Measurements from ENCODE around the gene SGIP1. TPM values are rescaled to one million over a fixed set of nuclear protein-coding genes. Genes with fewer than 3 reads are reported as not detected.

SGIP1 gene
- total RNA-seq, 1 donor from 2014 or later = 32.8 TPM

DNA sequence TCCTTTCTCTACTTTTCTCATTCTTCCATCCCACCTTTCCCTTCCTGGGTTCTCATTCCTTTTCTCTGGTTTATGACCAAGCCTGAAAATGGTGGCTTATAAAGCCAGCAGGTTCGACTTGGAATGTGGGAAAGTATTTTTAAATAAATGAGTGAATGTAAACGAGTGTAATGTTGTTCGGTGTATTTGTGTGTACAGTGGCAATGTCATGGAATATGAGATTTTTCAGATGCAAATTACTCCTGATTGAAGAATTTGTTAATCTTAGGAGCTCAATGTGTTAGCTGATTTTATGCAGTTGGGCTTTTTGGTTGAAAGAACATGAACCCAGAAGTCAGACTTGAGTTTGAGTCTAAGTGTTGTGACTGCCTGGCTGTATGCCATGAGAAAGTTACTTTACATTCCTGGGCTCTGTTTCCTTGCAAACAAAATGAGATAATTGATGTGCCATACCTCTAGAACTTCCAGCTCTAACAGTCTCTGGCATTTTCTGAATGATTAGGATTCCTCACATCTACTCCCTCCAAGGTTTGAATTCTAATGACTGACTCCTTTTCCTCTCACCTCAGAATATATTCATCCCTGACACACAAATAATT is 6.6 kb downstream of the SGIP1 start:
- H3K36me3 Mint-ChIP-seq (ENCODE audit: low read depth, unreplicated experiment) = no peaks in the 10 kb centered on the region
- no peak for DNase-seq (ENCODE audit: low spot score)
- TF ChIP-seq, protein P1, sequence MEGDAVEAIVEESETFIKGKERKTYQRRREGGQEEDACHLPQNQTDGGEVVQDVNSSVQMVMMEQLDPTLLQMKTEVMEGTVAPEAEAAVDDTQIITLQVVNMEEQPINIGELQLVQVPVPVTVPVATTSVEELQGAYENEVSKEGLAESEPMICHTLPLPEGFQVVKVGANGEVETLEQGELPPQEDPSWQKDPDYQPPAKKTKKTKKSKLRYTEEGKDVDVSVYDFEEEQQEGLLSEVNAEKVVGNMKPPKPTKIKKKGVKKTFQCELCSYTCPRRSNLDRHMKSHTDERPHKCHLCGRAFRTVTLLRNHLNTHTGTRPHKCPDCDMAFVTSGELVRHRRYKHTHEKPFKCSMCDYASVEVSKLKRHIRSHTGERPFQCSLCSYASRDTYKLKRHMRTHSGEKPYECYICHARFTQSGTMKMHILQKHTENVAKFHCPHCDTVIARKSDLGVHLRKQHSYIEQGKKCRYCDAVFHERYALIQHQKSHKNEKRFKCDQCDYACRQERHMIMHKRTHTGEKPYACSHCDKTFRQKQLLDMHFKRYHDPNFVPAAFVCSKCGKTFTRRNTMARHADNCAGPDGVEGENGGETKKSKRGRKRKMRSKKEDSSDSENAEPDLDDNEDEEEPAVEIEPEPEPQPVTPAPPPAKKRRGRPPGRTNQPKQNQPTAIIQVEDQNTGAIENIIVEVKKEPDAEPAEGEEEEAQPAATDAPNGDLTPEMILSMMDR (IDR thresholded peaks at IDR 0.05; ENCODE audit: unreplicated experiment) = no peak
- H3K27me3 Mint-ChIP-seq (ENCODE audit: unreplicated experiment) = peaks cover 1% of the 10 kb centered on the region
- no peak overlapping the region for H3K27ac Mint-ChIP-seq (ENCODE audit: unreplicated experiment)
- no peaks in the 10 kb centered on the region for H3K9me3 Mint-ChIP-seq (ENCODE audit: unreplicated experiment)
- H3K4me1 Mint-ChIP-seq (ENCODE audit: unreplicated experiment) = peaks cover 7% of the 10 kb centered on the region
- no peak overlapping the region for H3K4me3 Mint-ChIP-seq (ENCODE audit: unreplicated experiment)

- DNase-seq (ENCODE audit: low spot score) = no peak
- peaks cover 7% of the 10 kb centered on the region for H3K4me1 Mint-ChIP-seq (ENCODE audit: unreplicated experiment)
- no peak overlapping the region for H3K27ac Mint-ChIP-seq (ENCODE audit: unreplicated experiment)
- no peaks in the 10 kb centered on the region for H3K9me3 Mint-ChIP-seq (ENCODE audit: unreplicated experiment)
- no peaks in the 10 kb centered on the region for H3K36me3 Mint-ChIP-seq (ENCODE audit: low read depth, unreplicated experiment)
- H3K27me3 Mint-ChIP-seq (ENCODE audit: unreplicated experiment) = peaks cover 1% of the 10 kb centered on the region
- no peak overlapping the region for H3K4me3 Mint-ChIP-seq (ENCODE audit: unreplicated experiment)
- TF ChIP-seq, protein P1 (IDR thresholded peaks at IDR 0.05; ENCODE audit: unreplicated experiment) = no peak
Observed at GRCh38 chr1:66542314-66542713, 8.4 kb downstream of the SGIP1 start.

DNA sequence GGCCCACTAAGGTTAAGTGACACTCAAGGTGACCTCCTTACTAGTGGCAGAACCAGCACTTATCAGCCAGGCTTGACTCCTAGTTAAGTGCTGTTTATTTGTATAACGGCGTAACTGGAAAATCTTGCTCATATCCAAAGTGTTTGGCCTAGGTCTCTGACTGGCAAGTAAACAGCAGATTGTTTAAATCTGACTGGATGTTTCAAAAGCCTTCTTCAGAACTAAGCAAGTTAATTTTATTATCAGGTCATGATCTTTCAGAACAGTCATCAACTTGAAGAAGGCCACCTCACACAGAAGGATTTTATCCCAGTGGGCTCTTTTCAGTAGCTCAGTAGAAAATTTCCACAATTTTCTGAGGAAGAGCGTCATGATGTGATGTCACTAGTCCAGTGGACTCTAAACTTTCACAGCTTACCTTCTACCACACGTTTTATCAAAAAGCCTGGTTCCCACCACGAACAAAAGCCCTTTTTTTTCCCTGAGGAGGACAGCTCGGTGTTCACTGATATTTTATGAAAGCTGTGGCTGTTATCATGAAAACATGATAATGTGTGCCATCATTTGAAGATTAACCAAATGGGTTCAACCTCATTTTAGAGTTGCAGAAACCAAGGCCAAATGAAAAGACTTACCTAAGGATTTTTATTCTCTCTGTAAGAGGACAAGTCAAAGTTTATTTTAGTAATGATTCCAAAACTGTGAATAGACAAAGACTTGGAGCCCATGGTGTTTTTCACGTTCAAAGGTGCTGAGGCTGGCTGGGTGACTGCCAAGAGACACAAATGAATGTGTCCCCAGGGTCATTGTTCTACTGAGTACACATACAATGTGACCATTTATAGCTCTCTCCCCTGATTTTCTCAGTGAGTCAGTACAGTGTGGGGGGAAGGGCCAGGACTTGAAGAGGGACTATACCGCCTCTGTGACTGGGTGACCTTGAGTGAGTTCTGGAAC is 9.1 kb downstream of the SGIP1 start:
- Mint-ChIP-seq H3K4me1 (ENCODE audit: unreplicated experiment) (peaks cover 7% of the 10 kb centered on the region), H3K27me3 (ENCODE audit: unreplicated experiment) (peaks cover 3% of the 10 kb centered on the region), H3K9me3 (ENCODE audit: unreplicated experiment) (no peaks in the 10 kb centered on the region), H3K4me3 (ENCODE audit: unreplicated experiment) (no peak overlapping the region), H3K27ac (ENCODE audit: unreplicated experiment) (no peak overlapping the region), H3K36me3 (ENCODE audit: low read depth, unreplicated experiment) (no peaks in the 10 kb centered on the region)
- TF ChIP-seq, protein P1 (IDR thresholded peaks at IDR 0.05; ENCODE audit: unreplicated experiment) = no peak
- no peak for DNase-seq (ENCODE audit: low spot score)

DNA sequence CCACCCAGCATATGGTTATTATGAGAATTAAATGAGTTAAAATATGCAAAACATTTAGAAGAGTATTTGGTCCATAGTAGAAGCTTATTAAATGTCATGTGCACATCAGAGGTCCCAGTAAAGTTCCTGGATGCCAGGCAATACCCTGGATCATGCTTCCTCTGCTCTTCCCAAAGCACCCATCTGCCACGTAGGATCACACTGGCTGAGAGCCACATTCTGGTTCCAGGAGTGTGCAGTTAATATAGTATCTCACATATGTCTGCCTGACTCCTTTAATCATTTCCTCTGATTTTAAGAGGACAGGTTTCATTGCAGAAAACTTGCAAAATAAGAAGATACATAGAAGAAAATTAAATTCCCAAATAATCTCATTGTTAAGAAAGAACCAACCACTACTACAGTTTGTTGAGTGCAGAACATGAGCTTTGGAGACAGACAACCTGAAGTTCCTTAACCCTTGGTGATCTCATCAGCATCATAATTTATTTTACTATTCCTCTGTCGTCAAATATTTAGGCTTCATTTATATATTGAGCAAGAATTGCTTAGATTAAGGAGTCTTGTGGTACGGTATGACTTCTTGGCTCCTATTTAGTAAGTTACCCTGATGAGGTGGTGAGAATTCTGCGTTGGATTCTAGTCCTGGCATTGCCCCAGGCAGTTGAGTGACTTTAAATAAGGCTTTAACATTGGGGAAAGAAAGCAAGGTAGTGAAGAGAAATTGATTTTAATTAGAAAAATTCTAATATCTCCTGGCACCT is 12.3 kb downstream of the SGIP1 start:
- Mint-ChIP-seq H3K4me1 (ENCODE audit: unreplicated experiment) (peaks cover 13% of the 10 kb centered on the region), H3K4me3 (ENCODE audit: unreplicated experiment) (no peak overlapping the region), H3K36me3 (ENCODE audit: low read depth, unreplicated experiment) (no peaks in the 10 kb centered on the region), H3K9me3 (ENCODE audit: unreplicated experiment) (no peaks in the 10 kb centered on the region), H3K27ac (ENCODE audit: unreplicated experiment) (no peak overlapping the region), H3K27me3 (ENCODE audit: unreplicated experiment) (peaks cover 3% of the 10 kb centered on the region)
- DNase-seq (ENCODE audit: low spot score) = no peak
- TF ChIP-seq, protein P1 (IDR thresholded peaks at IDR 0.05; ENCODE audit: unreplicated experiment) = no peak

Data from endothelial cell (in vitro differentiated cells).